Measurements from ENCODE around the gene MRPL1.
"Not testable (repeated sequence)": the region's sequence is repeated elsewhere in the genome, so short reads cannot be mapped to it uniquely, and the experiment has no call there.

GRCh38 chr4:77983612-77984311 lies 121.1 kb downstream of the MRPL1 start:
- TF ChIP-seq, protein P1, sequence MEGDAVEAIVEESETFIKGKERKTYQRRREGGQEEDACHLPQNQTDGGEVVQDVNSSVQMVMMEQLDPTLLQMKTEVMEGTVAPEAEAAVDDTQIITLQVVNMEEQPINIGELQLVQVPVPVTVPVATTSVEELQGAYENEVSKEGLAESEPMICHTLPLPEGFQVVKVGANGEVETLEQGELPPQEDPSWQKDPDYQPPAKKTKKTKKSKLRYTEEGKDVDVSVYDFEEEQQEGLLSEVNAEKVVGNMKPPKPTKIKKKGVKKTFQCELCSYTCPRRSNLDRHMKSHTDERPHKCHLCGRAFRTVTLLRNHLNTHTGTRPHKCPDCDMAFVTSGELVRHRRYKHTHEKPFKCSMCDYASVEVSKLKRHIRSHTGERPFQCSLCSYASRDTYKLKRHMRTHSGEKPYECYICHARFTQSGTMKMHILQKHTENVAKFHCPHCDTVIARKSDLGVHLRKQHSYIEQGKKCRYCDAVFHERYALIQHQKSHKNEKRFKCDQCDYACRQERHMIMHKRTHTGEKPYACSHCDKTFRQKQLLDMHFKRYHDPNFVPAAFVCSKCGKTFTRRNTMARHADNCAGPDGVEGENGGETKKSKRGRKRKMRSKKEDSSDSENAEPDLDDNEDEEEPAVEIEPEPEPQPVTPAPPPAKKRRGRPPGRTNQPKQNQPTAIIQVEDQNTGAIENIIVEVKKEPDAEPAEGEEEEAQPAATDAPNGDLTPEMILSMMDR (IDR thresholded peaks at IDR 0.05) = not testable (repeated sequence)
- TF ChIP-seq EZH2phosphoT487 (IDR thresholded peaks at IDR 0.05) = not testable (repeated sequence)

All from neural progenitor cell (in vitro differentiated cells).